Fibroblast of villous mesenchyme (primary cell): Measurements from ENCODE around the gene PCYT1B. TPM values are rescaled to one million over a fixed set of nuclear protein-coding genes. Genes with fewer than 3 reads are reported as not detected.
"Not testable (repeated sequence)": the region's sequence is repeated elsewhere in the genome, so short reads cannot be mapped to it uniquely, and the experiment has no call there.

Experiments
- DNase-seq: peaks from one replicate; pipeline ENCODE4 v3.0.0-alpha.2; 2010; ENCODE audit warnings: low read depth
- H3K4me3 ChIP-seq: 2 replicates; pipeline ENCODE4 v1.5.1; 2011; ENCODE audit warnings: low read depth, mild to moderate bottlenecking, low read length
- total RNA-seq: library from RNA; depleted of rRNA; stranded (reverse); fragments of >200 nt; gene quantifications from 2 replicates; pipeline ENCODE4 v1.2.3, GENCODE V29; 2012
- TF ChIP-seq, protein P1 (sequence below): IDR thresholded peaks from 2 replicates; pipeline ENCODE4 v1.5.1; 2012; ENCODE audit warnings: low read depth, mild to moderate bottlenecking, low read length; ENCODE audit not compliant: insufficient read depth

PCYT1B gene
- total RNA-seq, 1 donor, result 0.86 TPM

DNA sequence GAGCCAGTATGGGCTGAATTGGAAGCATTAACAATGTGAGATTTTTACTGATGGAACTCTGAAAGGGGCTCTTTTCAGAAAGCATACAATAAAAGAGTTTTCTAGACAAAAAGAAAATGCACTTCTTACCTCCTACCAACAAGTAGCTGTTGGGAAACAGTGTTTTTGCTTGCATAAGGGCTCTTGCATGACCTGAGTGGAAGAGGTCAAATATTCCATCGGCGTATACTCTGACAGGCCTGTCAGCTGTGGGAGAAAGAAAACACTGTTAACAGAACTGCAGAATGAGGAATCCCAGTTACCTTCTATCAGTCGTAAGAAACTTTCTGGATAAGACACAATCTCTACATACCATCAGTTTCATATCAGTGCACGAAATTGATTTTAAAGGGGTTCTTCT lies 39.5 kb downstream of the PCYT1B start:
- TF ChIP-seq, protein P1, sequence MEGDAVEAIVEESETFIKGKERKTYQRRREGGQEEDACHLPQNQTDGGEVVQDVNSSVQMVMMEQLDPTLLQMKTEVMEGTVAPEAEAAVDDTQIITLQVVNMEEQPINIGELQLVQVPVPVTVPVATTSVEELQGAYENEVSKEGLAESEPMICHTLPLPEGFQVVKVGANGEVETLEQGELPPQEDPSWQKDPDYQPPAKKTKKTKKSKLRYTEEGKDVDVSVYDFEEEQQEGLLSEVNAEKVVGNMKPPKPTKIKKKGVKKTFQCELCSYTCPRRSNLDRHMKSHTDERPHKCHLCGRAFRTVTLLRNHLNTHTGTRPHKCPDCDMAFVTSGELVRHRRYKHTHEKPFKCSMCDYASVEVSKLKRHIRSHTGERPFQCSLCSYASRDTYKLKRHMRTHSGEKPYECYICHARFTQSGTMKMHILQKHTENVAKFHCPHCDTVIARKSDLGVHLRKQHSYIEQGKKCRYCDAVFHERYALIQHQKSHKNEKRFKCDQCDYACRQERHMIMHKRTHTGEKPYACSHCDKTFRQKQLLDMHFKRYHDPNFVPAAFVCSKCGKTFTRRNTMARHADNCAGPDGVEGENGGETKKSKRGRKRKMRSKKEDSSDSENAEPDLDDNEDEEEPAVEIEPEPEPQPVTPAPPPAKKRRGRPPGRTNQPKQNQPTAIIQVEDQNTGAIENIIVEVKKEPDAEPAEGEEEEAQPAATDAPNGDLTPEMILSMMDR, result no peak
- peak; percentile 52 for DNase-seq
- H3K4me3 ChIP-seq, result no peak overlapping the region

DNA sequence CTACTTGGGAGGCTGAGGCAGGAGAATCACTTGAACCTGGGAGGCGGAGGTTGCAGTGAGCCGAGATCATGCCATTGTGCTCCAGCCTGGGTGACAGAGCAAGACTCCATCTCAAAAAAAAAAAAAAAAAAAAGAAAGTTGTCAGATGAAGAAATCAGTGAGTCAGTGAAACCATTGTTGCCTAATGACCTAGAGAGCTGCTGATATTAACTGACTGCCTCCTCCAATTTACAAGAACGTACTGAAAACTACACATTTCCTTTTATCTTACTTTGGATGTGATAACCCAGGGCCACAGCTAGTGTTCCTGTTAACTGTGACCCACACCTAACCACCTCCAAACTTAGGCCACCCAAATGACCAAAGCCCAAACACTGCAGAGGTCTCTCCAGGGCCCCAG lies 41.2 kb downstream of the PCYT1B start:
- not testable (repeated sequence) for DNase-seq, H3K4me3 ChIP-seq

DNA sequence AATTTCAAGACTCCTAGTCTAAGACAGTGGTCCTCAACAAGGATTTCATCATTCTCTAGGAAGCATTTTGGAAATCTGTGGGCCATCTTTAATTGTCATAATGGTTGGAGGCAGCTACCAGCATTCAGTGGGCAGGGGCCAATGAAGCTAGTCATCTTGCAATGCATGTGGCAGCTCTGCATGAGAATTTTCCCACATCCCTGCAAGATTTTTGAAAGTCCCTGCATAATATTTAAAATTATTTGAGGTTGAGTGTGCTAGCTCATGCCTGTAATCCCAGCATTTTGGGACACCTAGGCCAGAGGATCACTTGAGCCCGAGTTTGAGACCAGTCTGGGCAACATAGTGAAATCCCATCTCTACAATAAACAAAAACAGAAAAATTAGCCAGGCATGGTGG lies 44.0 kb downstream of the PCYT1B start:
- TF ChIP-seq, protein P1, result no peak
- no peak overlapping the region for H3K4me3 ChIP-seq
- DNase-seq, result no peak

DNA sequence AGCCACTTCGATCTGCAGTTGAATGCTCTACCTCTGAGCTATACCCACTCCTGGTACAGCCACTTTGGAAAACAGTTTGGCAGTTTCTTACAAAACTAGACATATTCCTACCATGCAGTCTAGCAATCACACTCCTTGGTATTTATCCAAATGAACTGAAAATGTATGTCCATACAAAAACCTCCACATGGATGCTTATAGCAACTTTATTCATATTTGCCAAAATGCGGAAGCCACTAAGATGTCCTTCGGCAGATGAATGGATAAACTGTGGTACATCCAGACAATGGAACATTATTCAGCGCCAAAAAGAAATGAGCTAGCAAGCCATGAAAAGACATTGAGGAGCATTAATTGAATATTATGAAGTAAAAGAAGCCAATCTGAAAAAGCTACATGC lies 45.3 kb downstream of the PCYT1B start:
- DNase-seq, result no peak
- TF ChIP-seq, protein P1, result no peak
- no peak overlapping the region for H3K4me3 ChIP-seq

DNA sequence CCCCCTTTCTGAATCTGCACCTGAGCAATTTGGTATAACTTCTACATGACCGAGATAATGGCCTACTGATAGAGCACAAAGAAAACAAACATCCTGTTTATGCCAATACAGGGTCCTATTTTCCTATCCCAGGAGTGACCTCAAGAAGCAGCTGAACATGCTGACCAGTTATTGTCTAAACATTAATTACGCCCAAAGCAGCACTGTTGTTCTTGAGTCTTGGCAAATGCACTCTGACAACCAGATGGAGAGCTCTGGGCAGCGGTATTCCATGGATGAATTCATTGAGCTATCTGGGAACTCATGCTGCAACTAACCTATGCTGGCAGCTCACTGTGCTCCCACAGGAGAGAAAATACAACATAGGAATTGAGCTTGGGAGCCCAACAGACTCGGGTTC lies 52.6 kb downstream of the PCYT1B start:
- TF ChIP-seq, protein P1, result no peak
- DNase-seq, result no peak
- no peak overlapping the region for H3K4me3 ChIP-seq

DNA sequence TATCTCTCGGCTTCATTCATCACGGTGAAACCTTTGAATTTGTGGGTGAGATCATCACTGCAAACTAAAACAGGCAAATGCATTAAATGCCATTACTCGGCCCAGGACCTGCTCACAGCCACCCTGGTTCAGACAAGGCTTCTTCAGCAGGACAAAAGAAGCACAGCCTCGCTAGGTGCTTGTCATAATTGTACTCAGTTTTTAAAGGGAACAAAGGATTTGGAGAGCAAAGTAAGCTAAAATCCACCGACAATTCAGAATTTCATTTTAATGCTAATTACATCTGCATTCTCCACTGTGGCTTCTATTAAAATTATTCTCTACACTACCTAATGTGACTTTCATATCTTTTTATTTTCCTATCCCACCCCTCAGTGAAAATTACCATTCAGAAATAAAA lies 57.0 kb downstream of the PCYT1B start:
- TF ChIP-seq, protein P1, result no peak
- H3K4me3 ChIP-seq, result no peak overlapping the region
- DNase-seq, result no peak

DNA sequence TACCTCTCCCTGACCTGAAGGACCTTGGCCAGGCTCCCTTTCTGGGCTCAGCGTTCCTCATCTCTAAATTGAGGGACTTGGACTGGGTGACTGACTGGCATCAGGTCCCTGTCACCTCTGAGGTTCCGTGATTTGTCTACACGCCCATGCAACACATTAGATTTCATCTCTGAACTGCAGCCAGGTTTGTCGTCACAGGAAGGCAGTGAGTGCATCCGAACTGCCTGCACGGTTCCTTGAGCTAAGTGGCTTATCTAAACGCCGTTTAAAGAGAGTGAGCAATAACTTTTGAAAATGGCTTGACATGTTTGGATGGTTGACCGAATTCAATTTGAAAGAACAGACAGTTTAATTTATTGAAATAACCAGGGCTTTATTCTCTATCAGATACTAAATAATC lies 70.1 kb downstream of the PCYT1B start:
- TF ChIP-seq, protein P1, result no peak
- no peak overlapping the region for H3K4me3 ChIP-seq
- DNase-seq, result no peak
